Loucy (cell line): Measurements from ENCODE around the gene KRTAP10-2.

Source experiments
- H2AFZ ChIP-seq: fragments of 200-600 bp; sonication (generic); 2 replicates; pipeline ENCODE4 v1.6.0; 2016; ENCODE audit warnings: antibody characterized with exemption, mild to moderate bottlenecking, low read length, moderate library complexity
- H3F3A ChIP-seq: fragments of 200-600 bp; 2 replicates; pipeline ENCODE4 v1.6.0; 2016; ENCODE audit warnings: antibody characterized with exemption, low read depth, mild to moderate bottlenecking
- H3K27me3 ChIP-seq: fragments of 200-600 bp; sonication (generic); 2 replicates; pipeline ENCODE4 v1.6.1; 2014; ENCODE audit warnings: low read length, mild to moderate bottlenecking; ENCODE audit not compliant: insufficient read depth, poor library complexity, severe bottlenecking
- H3K36me3 ChIP-seq: fragments of 200-600 bp; sonication (generic); 2 replicates; pipeline ENCODE4 v1.6.1; 2016; ENCODE audit warnings: low read length; ENCODE audit not compliant: insufficient read depth
- H3K4me1 ChIP-seq: fragments of 200-600 bp; sonication (generic); 2 replicates; pipeline ENCODE4 v1.5.1; 2014; ENCODE audit warnings: low read length, mild to moderate bottlenecking; ENCODE audit not compliant: insufficient read depth, poor library complexity, severe bottlenecking
- H3K4me2 ChIP-seq: fragments of 200-600 bp; sonication (generic); 2 replicates; pipeline ENCODE4 v1.6.0; 2014; ENCODE audit warnings: antibody characterized with exemption, low read length, low read depth, mild to moderate bottlenecking; ENCODE audit not compliant: poor library complexity, severe bottlenecking
- H3K4me3 ChIP-seq: fragments of 200-600 bp; sonication (generic); 2 replicates; pipeline ENCODE4 v1.5.1; 2014; ENCODE audit warnings: low read length, mild to moderate bottlenecking, mixed read lengths; ENCODE audit not compliant: poor library complexity, severe bottlenecking
- H3K79me2 ChIP-seq: fragments of 200-600 bp; sonication (generic); 2 replicates; pipeline ENCODE4 v1.6.1; 2014; ENCODE audit warnings: low read length; ENCODE audit not compliant: insufficient read depth
- H3K9ac ChIP-seq: fragments of 200-600 bp; sonication (generic); 2 replicates; pipeline ENCODE4 v1.6.0; 2014; ENCODE audit warnings: mild to moderate bottlenecking, low read depth, low read length, moderate library complexity; ENCODE audit not compliant: poor library complexity, severe bottlenecking
- H3K9me2 ChIP-seq: fragments of 200-600 bp; sonication (generic); replicated peaks from 2 replicates; pipeline ENCODE4 v1.6.1; 2016; ENCODE audit warnings: low read depth, low read length, mixed read lengths
- H3K9me3 ChIP-seq: fragments of 200-600 bp; sonication (generic); 2 replicates; pipeline ENCODE4 v1.6.1; 2014; ENCODE audit warnings: mild to moderate bottlenecking, antibody characterized with exemption, low read length, low read depth; ENCODE audit not compliant: insufficient read depth
- H4K20me1 ChIP-seq: fragments of 200-600 bp; sonication (generic); 2 replicates; pipeline ENCODE4 v1.6.0; 2014; ENCODE audit warnings: antibody characterized with exemption, low read length, mild to moderate bottlenecking; ENCODE audit not compliant: insufficient read depth, poor library complexity, severe bottlenecking
- EZH2phosphoT487 ChIP-seq: fragments of 200-600 bp; IDR thresholded peaks from 2 replicates; pipeline ENCODE4 v1.6.1; 2018; ENCODE audit warnings: antibody characterized with exemption, mild to moderate bottlenecking, moderate library complexity, borderline replicate concordance
- TF ChIP-seq, protein P1 (sequence below): fragments of 200-600 bp; sonication (generic); conservative IDR thresholded peaks from 2 replicates; pipeline ENCODE4 v1.5.1; 2014; ENCODE audit warnings: mild to moderate bottlenecking, antibody characterized with exemption, low read length

Gene KRTAP10-2

DNA sequence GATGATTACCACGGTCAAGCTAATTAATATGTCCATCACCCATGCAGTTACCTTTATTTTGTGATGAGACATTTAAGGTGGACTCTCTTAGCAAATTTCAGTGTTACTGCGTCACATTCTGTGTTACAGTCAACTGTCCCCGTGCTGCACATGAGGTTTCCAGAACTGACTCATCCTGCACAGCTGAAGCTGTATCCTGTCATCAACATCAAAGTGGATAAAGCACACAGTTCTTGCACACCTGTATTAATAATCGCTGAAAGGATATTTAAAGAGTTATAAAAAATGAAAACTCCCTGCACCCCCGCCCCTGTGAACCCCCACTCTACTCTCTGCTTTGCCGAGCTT, 32.5 kb upstream of the KRTAP10-2 start:
- Histone ChIP-seq H3K27me3 (no peaks in the 10 kb centered on the region), H3K4me1 (no peaks in the 10 kb centered on the region), H3K9me2 (no peaks in the 10 kb centered on the region), H3K79me2 (no peaks in the 10 kb centered on the region), H3K4me2 (no peak overlapping the region), H2AFZ (no peak overlapping the region), H3K4me3 (no peak overlapping the region), H3F3A (no peaks in the 10 kb centered on the region; the same call in 1 of the 2 replicates), H4K20me1 (no peaks in the 10 kb centered on the region), H3K36me3 (no peaks in the 10 kb centered on the region), H3K9me3 (peaks cover 6% of the 10 kb centered on the region; the same call in 1 of the 2 replicates), H3K9ac (no peak overlapping the region)
- TF ChIP-seq EZH2phosphoT487, result no peak
- TF ChIP-seq, protein P1, sequence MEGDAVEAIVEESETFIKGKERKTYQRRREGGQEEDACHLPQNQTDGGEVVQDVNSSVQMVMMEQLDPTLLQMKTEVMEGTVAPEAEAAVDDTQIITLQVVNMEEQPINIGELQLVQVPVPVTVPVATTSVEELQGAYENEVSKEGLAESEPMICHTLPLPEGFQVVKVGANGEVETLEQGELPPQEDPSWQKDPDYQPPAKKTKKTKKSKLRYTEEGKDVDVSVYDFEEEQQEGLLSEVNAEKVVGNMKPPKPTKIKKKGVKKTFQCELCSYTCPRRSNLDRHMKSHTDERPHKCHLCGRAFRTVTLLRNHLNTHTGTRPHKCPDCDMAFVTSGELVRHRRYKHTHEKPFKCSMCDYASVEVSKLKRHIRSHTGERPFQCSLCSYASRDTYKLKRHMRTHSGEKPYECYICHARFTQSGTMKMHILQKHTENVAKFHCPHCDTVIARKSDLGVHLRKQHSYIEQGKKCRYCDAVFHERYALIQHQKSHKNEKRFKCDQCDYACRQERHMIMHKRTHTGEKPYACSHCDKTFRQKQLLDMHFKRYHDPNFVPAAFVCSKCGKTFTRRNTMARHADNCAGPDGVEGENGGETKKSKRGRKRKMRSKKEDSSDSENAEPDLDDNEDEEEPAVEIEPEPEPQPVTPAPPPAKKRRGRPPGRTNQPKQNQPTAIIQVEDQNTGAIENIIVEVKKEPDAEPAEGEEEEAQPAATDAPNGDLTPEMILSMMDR, result no peak

DNA sequence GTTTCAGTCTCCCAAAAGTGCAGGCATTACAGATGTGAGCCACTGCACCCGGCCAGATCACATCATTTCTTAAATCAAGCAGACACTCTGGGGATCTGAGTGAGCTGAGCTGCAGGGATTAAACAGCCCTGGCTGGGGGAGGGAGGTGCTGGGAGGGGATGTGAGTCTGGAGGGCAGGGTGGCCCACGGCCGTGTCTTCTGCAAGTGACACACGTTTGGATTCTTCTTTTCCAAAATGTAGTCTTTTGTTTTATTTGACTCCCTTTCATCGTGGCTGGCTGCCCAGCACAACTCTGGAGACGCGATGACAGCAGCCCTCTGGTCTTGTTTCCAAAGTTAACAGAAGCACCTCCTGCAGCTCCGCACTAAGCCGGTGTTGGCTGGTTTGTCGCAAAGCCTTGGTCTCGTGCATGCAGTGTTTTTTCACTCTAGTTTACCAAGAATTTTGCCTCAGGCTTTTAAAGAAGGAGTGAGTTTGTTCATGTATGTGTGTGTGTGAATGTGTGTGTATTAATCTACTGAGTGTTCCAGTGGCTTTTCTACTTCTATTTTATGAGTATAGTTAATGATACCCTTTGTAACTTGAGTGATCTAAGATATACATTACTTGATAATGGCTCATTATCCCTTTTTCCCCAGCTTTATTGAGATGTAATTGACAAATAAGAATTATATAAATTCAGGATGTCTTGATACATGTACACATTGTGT, 31.9 kb upstream of the KRTAP10-2 start:
- no peak overlapping the region for H3K4me2 ChIP-seq
- H3K79me2 ChIP-seq, result no peaks in the 10 kb centered on the region
- H3K9me3 ChIP-seq, result peaks cover 6% of the 10 kb centered on the region; the same call in 1 of the 2 replicates
- H2AFZ ChIP-seq, result no peak overlapping the region
- no peaks in the 10 kb centered on the region; the same call in 1 of the 2 replicates for H3F3A ChIP-seq
- H3K4me3 ChIP-seq, result no peak overlapping the region
- H3K9ac ChIP-seq, result no peak overlapping the region
- H3K27me3 ChIP-seq, result no peaks in the 10 kb centered on the region
- no peak for TF ChIP-seq EZH2phosphoT487
- TF ChIP-seq, protein P1, result no peak
- no peaks in the 10 kb centered on the region for H4K20me1 ChIP-seq
- H3K4me1 ChIP-seq, result no peaks in the 10 kb centered on the region
- no peaks in the 10 kb centered on the region for H3K36me3 ChIP-seq
- no peaks in the 10 kb centered on the region for H3K9me2 ChIP-seq

GRCh38 chr21:44582055-44582454, 30.8 kb upstream of the KRTAP10-2 start:
- Histone ChIP-seq H3K36me3 (no peaks in the 10 kb centered on the region), H3K4me1 (no peaks in the 10 kb centered on the region), H2AFZ (no peak overlapping the region), H3K9me2 (no peaks in the 10 kb centered on the region), H3K9ac (no peak overlapping the region), H3K27me3 (no peaks in the 10 kb centered on the region), H3F3A (no peaks in the 10 kb centered on the region; the same call in 1 of the 2 replicates), H3K79me2 (no peaks in the 10 kb centered on the region), H3K4me3 (no peak overlapping the region), H3K4me2 (no peak overlapping the region), H4K20me1 (no peaks in the 10 kb centered on the region), H3K9me3 (peaks cover 6% of the 10 kb centered on the region; the same call in 1 of the 2 replicates)
- TF ChIP-seq EZH2phosphoT487, result no peak
- TF ChIP-seq, protein P1, result no peak
